PC-3 (cell line): ENCODE data around the gene DLK1. TPM values are rescaled to one million over a fixed set of nuclear protein-coding genes. Genes with fewer than 3 reads are reported as not detected.

Source experiments
- ATAC-seq: fragments of 200-7000 bp; cut with Tn5 transposase; 2 replicates; pipeline ENCODE4 v1.9.1; 2020; ENCODE audit warnings: mild to moderate bottlenecking, moderate library complexity
- BruUV-seq: library from RNA; stranded (reverse); fragments of 400-500 nt; replicated peaks from 2 replicates; lab custom pipeline; 2021; lab: Mats Ljungman, UMichigan
- CTCF ChIA-PET: fragments of 300-600 bp; sonication (Branson Sonifier 250); formaldehyde crosslinking; loops from one replicate; lab custom pipeline; 2022; ENCODE audit warnings: antibody characterized with exemption; lab: Charles Lee
- POLR2A ChIA-PET: fragments of 300-600 bp; sonication (Branson Sonifier 250); formaldehyde crosslinking; loops from one replicate; lab custom pipeline; 2022; ENCODE audit warnings: antibody characterized with exemption; ENCODE audit not compliant: unreplicated experiment; lab: Charles Lee
- DNase-seq: peaks from one replicate; pipeline ENCODE4 v3.0.0-alpha.2; 2015
- H2AFZ ChIP-seq: fragments of 300-600 bp; sonication (generic); 2 replicates; pipeline ENCODE4 v1.6.0; 2016; ENCODE audit warnings: antibody characterized with exemption, low read length
- H3F3A ChIP-seq: fragments of 300-600 bp; sonication (generic); one replicate; pipeline ENCODE4 v1.6.0; 2017; ENCODE audit warnings: antibody characterized with exemption, low read length, control low read depth, mild to moderate bottlenecking; ENCODE audit not compliant: unreplicated experiment
- H3K27ac ChIP-seq: fragments of 300-600 bp; sonication (generic); 2 replicates; pipeline ENCODE4 v1.5.1; 2016; ENCODE audit warnings: mild to moderate bottlenecking, low read length
- H3K27me3 ChIP-seq: fragments of 300-600 bp; sonication (generic); 2 replicates; pipeline ENCODE4 v1.6.1; 2016; ENCODE audit warnings: low read length, mixed read lengths
- H3K36me3 ChIP-seq: fragments of 300-600 bp; sonication (generic); 2 replicates; pipeline ENCODE4 v1.6.1; 2016; ENCODE audit warnings: low read depth, mixed run types, low read length, mixed read lengths
- H3K4me1 ChIP-seq: fragments of 300-600 bp; sonication (generic); 2 replicates; pipeline ENCODE4 v1.5.1; 2016; ENCODE audit warnings: low read length; ENCODE audit not compliant: insufficient read depth
- H3K4me2 ChIP-seq: fragments of 300-600 bp; sonication (generic); 2 replicates; pipeline ENCODE4 v1.6.0; 2016; ENCODE audit warnings: low read length
- H3K4me3 ChIP-seq: fragments of 300-600 bp; sonication (generic); 2 replicates; pipeline ENCODE4 v1.5.1; 2016; ENCODE audit warnings: mild to moderate bottlenecking, low read length, mixed read lengths
- H3K79me2 ChIP-seq: fragments of 300-600 bp; sonication (generic); 2 replicates; pipeline ENCODE4 v1.6.1; 2017; ENCODE audit warnings: low read length, mixed read lengths
- H3K9ac ChIP-seq: fragments of 300-600 bp; sonication (generic); 2 replicates; pipeline ENCODE4 v1.6.0; 2016; ENCODE audit warnings: mild to moderate bottlenecking, low read length
- H3K9me2 ChIP-seq: fragments of 300-600 bp; sonication (generic); replicated peaks from 2 replicates; pipeline ENCODE4 v1.6.1; 2016; ENCODE audit warnings: mixed run types, low read length, mixed read lengths
- H3K9me3 ChIP-seq: fragments of 300-600 bp; sonication (generic); 2 replicates; pipeline ENCODE4 v1.6.1; 2016; ENCODE audit warnings: low read length, mixed read lengths
- H4K20me1 ChIP-seq: fragments of 300-600 bp; sonication (generic); 2 replicates; pipeline ENCODE4 v1.6.1; 2016; ENCODE audit warnings: low read length, mixed read lengths
- EZH2 ChIP-seq: fragments of 300-600 bp; sonication (generic); IDR thresholded peaks from one replicate; pipeline ENCODE4 v1.6.1; 2017; ENCODE audit warnings: antibody characterized with exemption, mild to moderate bottlenecking, low read length; ENCODE audit not compliant: unreplicated experiment
- EZH2phosphoT487 ChIP-seq: fragments of 300-600 bp; sonication (generic); IDR thresholded peaks from 2 replicates; pipeline ENCODE4 v1.6.1; 2018; ENCODE audit warnings: mild to moderate bottlenecking, antibody characterized with exemption, low read length, borderline replicate concordance
- intact Hi-C: fragments of 100-400 bp; cut with micrococcal nuclease; formaldehyde crosslinking; loops from 2 replicates; pipeline ENCODE4 v1.9.0; 2023
- total RNA-seq: library from RNA; depleted of rRNA; stranded (reverse); fragments of >200 nt; gene quantifications from 2 replicates; pipeline ENCODE4 v1.2.3, GENCODE V29; 2014
- TF ChIP-seq, protein P1 (sequence below): fragments of 300-600 bp; sonication (generic); conservative IDR thresholded peaks from 2 replicates; pipeline ENCODE4 v1.5.1; 2017; ENCODE audit warnings: antibody characterized with exemption, low read depth, mild to moderate bottlenecking, low read length

The DLK1 gene
- total RNA-seq, 1 experiment from 2014 or later, result not detected

DNA sequence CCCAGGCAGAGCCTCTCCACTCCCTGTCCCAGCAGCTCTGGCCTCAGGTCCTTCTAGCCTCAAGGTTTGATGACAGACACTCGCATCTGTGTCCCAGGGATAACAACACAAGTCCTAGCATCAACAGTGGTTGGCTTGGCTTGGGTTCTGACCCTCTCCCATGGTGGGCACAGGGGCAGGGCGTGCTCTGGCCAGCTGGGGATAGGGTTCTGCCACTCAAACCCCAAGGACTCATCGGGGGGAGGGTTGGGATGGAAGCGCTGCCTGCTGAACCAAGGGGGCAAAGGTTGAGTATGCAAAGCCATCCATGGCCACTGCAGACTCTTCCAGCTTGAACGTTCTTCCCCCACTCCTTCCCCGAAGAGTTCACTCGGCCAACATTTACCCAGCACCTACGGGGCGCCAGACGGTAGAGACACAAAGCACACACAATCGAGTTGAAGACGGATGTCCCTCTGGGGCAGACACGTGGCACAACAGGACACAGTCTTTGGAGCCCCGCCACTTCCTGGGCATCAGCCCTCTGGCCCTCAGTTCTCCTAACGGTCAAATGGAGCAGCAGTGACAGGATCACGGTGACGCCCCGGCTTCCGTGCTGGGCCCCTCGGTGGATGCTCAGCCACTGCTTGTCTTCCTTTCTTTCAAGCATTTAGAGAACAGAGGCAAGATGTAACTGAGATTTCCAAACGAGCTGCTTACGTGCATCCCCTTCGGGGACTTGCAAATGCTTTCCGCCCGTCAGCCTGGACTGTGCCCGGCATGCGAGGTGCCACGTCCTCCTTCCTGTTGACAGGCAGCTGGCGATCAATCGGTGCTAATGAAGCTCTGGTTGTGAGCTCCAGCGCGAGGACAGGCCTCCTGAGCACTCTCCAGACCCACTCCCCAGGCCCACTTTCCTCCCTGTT is 42.6 kb downstream of the DLK1 start:
- no peaks in the 10 kb centered on the region for H3K9me2 ChIP-seq
- no peak overlapping the region for H3K9ac ChIP-seq
- H4K20me1 ChIP-seq, result no peaks in the 10 kb centered on the region
- DNase-seq (no peak), ATAC-seq (no peak)
- H3K4me3 ChIP-seq, result no peak overlapping the region
- H3K36me3 ChIP-seq, result no peaks in the 10 kb centered on the region
- no peak overlapping the region for H2AFZ ChIP-seq
- H3K27ac ChIP-seq, result no peak overlapping the region
- H3K79me2 ChIP-seq, result no peaks in the 10 kb centered on the region
- H3K4me2 ChIP-seq, result no peak overlapping the region
- H3K27me3 ChIP-seq, result peaks cover 23% of the 10 kb centered on the region
- intact Hi-C loops, result loop anchor here (10.0 kb wide), 1 partner anchor 216 kb away; no protein-coding TSS in a partner anchor
- TF ChIP-seq EZH2phosphoT487, result no peak
- TF ChIP-seq EZH2, result no peak
- TF ChIP-seq, protein P1, sequence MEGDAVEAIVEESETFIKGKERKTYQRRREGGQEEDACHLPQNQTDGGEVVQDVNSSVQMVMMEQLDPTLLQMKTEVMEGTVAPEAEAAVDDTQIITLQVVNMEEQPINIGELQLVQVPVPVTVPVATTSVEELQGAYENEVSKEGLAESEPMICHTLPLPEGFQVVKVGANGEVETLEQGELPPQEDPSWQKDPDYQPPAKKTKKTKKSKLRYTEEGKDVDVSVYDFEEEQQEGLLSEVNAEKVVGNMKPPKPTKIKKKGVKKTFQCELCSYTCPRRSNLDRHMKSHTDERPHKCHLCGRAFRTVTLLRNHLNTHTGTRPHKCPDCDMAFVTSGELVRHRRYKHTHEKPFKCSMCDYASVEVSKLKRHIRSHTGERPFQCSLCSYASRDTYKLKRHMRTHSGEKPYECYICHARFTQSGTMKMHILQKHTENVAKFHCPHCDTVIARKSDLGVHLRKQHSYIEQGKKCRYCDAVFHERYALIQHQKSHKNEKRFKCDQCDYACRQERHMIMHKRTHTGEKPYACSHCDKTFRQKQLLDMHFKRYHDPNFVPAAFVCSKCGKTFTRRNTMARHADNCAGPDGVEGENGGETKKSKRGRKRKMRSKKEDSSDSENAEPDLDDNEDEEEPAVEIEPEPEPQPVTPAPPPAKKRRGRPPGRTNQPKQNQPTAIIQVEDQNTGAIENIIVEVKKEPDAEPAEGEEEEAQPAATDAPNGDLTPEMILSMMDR, result no peak
- POLR2A ChIA-PET, result no interaction called here
- BruUV-seq, result no TSS peak
- no peaks in the 10 kb centered on the region for H3K4me1 ChIP-seq
- CTCF ChIA-PET, result no interaction called here
- no peaks in the 10 kb centered on the region for H3F3A ChIP-seq
- no peaks in the 10 kb centered on the region for H3K9me3 ChIP-seq

DNA sequence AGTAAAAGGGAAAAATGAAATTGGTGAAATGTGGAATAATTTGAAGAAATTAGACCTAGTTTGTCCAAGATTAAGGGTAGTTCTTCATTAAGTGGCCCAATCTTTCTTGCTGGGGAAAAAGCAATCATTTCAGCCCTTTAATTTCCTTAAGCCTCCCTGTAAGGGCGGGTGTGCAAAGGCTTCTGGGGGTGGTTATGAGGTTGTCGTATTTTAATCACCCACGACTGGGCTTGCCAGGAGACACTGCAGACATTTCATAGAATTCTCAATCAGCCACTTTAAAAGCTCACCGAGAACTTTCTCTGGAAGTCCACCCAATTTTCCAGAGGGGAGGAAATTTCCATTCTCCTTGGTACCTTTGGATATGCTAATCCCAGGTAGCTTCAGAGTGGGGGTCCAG is 43.4 kb downstream of the DLK1 start:
- H3K79me2 ChIP-seq, result no peaks in the 10 kb centered on the region
- BruUV-seq, result no TSS peak
- no peak overlapping the region for H3K4me3 ChIP-seq
- ChIA-PET CTCF (no interaction called here), POLR2A (no interaction called here)
- no peak for DNase-seq
- H3F3A ChIP-seq, result no peaks in the 10 kb centered on the region
- H3K9ac ChIP-seq, result no peak overlapping the region
- intact Hi-C loops, result no loop called here
- no peaks in the 10 kb centered on the region for H3K4me1 ChIP-seq
- H4K20me1 ChIP-seq, result no peaks in the 10 kb centered on the region
- H3K27ac ChIP-seq, result no peak overlapping the region
- H3K9me2 ChIP-seq, result no peaks in the 10 kb centered on the region
- H3K27me3 ChIP-seq, result peaks cover 29% of the 10 kb centered on the region
- ATAC-seq, result no peak
- no peak overlapping the region for H2AFZ ChIP-seq
- no peaks in the 10 kb centered on the region for H3K36me3 ChIP-seq
- no peak overlapping the region for H3K4me2 ChIP-seq
- H3K9me3 ChIP-seq, result no peaks in the 10 kb centered on the region
- TF ChIP-seq, protein P1, result no peak
- TF ChIP-seq EZH2phosphoT487 (no peak), EZH2 (no peak)

GRCh38 chr14:100770605-100771120 is 44.0 kb downstream of the DLK1 start:
- intact Hi-C loops, result no loop called here
- no peak for ATAC-seq
- Histone ChIP-seq H3F3A (no peaks in the 10 kb centered on the region), H3K4me1 (no peaks in the 10 kb centered on the region), H3K9me3 (no peaks in the 10 kb centered on the region), H3K79me2 (no peaks in the 10 kb centered on the region), H3K27ac (no peak overlapping the region), H3K4me3 (no peak overlapping the region), H3K27me3 (peaks cover 35% of the 10 kb centered on the region), H3K4me2 (no peak overlapping the region), H2AFZ (no peak overlapping the region), H3K9ac (no peak overlapping the region), H4K20me1 (no peaks in the 10 kb centered on the region), H3K9me2 (no peaks in the 10 kb centered on the region), H3K36me3 (no peaks in the 10 kb centered on the region)
- no TSS peak for BruUV-seq
- POLR2A ChIA-PET, result no interaction called here
- DNase-seq, result no peak
- TF ChIP-seq EZH2 (no peak), EZH2phosphoT487 (no peak)
- TF ChIP-seq, protein P1, result no peak
- CTCF ChIA-PET, result no interaction called here
